Measurements from ENCODE around the gene LIMS2. TPM values are rescaled to one million over a fixed set of nuclear protein-coding genes. Genes with fewer than 3 reads are reported as not detected.

LIMS2 gene
- total RNA-seq, 1 donor from 2014 or later: 112 TPM

DNA sequence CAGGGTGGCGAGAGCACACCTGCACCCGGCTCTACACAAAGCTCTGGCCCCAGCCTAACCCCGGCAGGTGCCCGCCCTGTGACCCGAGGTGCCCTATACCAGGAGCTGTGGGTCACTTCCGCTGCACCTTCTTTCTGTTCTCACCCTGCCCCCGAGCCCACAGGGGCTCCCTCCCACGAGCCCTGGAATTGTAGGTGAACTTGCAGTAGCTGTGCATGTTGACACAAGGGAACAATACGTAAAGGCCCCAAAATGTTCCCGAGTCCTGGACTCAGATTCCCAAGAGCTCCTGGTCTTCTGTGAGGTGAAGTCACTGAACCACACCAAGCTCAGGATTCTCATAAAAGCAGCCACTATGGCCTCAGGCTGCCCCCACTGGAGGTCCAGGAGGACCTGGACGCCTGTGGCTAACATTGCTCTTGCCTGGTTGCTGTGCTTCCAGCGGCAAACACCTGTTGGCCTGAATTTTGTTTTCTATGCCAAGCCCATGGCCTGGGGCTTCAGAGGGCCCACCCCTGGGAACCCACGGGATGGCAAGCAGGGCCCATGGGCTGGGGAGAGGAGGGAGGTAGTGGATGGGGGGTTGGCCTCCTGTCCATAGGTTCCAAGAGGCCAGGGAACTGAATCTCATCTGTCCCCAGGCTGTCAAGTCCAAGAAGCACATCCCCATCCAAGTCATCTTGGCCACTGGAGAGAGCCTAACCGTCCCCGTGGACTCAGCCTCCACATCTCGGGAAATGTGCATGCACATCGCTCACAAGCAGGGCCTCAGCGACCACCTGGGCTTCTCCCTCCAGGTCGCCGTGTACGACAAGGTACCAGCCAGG lies 52.6 kb downstream of the LIMS2 start:
- DNase-seq (ENCODE audit: low spot score): peak; percentile 34

DNA sequence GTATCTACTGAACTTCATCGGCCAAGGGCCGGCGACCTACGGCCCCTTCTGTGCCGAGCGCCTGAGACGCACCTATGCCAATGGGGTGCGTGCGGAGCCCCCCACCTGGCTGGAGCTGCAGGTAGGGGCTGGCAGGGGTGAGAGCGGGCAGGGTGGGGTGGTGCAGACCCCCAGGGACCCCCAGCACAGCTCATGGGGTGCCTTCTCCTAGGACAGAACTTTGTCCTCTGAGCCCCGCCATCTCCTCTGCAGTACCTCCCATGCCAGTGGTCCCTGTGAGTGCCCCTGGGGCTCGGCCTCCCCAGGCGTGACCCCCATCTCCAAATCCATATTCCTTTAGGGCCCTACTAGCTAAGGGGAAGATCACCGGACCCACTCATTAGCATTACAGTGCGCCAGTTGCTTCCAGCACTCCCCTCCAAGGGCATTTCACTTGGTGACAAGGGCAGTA lies 53.3 kb downstream of the LIMS2 start:
- peak; percentile 32 for DNase-seq (ENCODE audit: low spot score)

DNA sequence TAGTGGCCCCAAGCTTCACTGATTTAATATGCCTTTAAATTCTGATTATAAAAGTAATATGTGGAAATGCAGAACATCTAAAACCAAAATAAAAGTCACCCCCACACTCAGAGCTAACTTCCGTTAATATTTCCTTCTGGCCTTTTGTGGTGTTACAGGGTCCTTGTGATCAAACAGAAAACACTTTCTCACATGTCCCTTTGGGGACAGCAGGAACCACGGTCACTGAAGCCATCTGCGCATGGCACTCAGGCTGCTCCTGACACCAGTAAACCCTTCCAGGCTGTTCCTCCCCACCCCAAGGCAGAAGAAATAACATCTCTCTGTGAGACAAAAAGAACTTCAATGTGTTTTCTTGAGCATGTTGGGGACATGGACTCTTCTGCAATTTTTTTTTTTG lies 54.5 kb downstream of the LIMS2 start:
- DNase-seq (ENCODE audit: low spot score): peak; percentile 3

DNA sequence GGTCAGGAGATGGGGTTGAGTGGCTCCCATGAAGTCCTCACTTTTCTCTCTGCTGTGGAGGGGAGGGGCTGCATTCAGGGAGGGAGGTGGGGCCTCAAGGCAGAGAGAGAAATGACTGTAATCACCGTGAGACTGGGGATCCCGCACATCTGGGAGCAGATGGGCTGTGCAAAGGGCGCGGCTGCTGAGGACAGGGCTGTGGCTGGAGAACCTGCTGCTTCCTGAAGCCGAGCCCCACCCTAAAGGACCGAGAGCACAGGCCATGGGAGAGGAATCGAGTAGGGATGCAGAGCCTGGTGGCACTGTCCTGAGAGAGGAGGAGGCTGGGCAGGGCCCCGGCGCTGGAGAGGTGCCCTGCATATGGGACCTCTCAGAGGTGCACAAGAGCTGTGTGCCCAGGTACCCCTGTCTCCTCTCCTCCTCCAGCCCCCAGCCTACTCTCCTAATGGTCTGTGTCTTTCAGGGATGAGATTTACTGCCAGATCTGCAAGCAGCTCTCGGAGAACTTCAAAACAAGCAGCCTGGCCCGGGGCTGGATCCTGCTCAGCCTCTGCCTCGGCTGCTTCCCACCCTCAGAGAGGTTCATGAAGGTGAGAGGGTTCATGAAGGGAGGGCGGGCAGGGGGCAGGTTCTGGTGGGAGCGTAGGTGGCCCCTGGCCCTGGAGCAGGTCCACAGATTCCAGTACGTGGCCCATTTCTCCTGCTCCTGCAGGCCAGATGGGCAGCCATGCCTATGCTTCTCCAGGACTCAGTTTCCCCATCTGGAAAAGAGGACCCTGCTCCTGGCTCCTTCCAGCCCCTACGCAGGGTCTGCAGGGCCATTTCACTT lies 55.2 kb downstream of the LIMS2 start:
- peak; percentile 38 for DNase-seq (ENCODE audit: low spot score)

DNA sequence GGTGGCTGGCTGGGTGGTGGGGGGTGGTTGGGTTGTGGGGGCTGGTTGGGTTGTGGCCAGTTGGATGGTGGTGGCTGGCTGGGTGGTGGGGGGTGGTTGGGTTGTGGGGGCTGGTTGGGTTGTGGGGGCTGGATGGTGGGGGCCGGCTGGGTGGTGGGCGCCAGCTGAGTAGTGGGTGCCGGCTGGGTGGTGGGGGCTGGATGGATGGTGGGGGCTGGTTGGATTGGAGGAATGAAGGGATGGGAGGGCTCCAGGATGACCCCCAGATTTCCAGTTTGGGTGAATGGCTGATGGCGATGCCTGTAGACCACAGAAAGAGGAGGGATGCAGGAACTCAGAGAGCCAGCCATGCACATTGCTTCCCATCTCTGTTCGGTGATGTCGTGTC lies 56.1 kb downstream of the LIMS2 start:
- DNase-seq (ENCODE audit: low spot score): peak; percentile 29

DNA sequence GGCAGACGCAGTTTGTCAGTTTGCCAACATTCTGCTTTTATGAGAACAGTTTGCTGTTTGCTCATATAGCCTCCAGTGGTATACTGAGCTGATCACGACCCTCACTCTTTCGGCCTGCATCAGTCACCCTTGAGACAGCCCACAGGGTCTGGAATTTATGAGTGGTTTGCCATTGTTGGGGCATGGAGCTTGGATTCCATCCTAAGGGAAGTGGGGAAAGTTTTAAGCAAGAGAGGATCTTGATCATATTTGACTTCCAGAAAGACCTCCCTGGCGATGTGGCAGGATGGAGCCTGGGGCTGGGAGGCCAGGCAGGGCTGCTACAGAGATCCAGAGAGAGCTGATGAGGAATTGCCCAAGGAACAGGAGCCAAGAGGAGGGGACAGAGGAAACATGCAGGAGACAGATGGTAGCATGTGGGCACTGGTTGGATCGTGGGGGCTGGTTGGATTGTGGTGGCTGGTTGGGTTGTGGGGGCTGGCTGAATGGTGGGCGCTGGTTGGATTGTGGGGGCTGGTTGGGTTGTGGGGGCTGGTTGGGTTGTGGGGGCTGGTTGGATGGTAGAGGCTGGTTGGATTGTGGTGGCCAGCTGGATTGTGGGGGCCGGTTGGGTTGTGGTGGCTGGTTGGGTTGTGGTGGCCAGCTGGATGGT lies 56.7 kb downstream of the LIMS2 start:
- DNase-seq (ENCODE audit: low spot score): peak; percentile 19

DNA sequence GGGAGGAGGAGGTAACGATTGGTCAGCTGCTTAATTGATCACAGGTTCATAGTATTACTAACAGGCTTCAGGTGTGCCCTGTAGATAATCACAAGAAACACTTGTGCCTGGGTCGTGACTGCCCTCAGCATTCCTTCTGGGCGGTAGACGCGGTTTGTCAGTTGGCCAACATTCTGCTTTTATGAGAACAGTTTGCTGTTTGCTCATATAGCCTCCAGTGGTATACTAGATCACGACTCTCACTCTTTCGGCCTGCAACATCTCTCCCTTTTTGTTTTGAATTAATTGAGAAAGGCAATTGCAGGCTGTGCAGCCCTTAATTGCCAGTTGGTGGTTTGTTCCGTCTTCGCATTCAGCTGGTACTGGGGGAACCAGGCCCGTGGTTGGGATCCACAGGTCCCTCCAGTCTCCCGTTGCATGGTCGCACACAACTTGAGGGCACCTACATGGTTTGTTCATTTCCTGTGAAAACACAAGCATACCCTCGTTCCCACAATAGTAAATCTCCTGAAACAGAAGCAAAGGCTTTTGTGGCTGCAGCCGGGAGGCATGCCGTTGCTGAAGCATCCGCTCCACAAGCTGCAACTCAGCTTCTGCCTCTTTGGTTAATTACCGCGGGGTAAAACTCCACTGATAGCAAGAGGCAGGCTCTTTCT lies 59.7 kb downstream of the LIMS2 start:
- peak; percentile 8 for DNase-seq (ENCODE audit: low spot score)

DNA sequence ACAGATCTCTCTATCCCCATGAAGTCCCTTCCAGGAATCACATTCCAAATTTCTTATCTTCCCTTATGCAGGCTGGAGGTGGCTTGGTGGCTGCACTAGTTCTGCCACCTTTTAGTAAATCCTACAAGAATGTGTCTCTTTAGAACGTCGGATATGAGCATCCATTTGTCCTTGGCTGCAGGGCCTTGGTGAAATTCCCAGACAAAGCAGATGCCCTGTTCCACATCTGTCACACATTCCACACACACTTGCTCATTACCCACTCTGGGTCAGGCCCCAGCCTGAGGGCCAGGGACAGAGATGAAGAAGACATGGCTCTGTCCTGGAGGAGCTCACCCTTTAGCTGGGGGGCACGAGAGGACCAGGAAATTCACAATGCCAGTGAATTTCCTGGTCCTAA lies 60.6 kb downstream of the LIMS2 start:
- peak; percentile 23 for DNase-seq (ENCODE audit: low spot score)

DNA sequence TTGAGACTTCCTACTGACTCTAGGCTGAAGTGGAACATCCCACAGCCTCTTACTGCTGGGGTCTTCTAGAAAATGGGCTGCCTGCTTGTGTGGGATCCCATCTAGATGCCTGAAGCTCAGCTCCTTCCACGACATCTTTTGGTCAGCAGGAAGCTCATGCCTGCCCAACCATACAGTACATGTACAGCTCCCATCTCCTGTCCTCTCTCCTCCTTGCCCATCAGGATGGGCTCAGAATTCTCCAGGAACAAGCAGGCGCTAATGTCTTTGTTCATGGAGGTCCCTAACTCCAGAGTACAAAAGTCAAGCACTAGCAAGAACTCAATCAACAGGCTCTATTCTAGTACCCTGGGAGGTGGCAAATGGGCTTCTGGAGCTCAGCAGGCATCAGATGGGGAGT lies 61.1 kb downstream of the LIMS2 start:
- DNase-seq (ENCODE audit: low spot score): no peak

DNA sequence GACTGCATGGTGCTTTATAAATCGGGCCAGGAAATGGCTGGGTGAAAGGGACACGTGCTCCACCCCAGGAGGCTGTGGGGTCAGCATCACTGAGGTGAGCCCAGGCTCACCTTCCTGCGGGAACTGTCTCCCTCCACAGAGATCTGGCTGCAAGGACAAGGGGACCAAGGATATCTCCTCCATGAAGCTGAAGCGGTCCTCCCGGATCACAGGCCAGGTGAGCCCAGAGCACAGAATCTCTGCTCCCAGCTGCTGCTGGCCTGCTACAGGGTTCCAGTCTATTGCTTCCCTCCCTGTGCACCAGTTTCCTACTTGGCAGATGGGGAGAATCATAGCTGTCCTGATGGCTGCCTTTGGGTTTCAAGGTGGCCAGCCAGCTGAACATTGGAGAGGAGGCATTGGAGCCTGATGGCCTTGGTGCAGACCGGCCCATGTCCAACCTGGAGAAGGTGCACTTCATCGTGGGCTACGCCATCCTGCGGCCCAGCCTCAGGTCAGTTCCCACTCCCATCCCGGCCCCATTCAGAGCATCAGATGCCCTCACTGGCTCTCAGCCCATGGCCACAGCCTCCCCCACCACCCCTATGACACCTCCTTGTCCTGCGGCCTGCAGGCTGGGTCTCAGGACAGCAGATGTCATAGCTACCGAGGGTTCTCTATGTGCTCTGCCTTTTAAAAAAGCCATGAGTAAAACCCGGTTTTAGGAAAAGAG lies 63.1 kb downstream of the LIMS2 start:
- DNase-seq (ENCODE audit: low spot score): peak; percentile 31

DNA sequence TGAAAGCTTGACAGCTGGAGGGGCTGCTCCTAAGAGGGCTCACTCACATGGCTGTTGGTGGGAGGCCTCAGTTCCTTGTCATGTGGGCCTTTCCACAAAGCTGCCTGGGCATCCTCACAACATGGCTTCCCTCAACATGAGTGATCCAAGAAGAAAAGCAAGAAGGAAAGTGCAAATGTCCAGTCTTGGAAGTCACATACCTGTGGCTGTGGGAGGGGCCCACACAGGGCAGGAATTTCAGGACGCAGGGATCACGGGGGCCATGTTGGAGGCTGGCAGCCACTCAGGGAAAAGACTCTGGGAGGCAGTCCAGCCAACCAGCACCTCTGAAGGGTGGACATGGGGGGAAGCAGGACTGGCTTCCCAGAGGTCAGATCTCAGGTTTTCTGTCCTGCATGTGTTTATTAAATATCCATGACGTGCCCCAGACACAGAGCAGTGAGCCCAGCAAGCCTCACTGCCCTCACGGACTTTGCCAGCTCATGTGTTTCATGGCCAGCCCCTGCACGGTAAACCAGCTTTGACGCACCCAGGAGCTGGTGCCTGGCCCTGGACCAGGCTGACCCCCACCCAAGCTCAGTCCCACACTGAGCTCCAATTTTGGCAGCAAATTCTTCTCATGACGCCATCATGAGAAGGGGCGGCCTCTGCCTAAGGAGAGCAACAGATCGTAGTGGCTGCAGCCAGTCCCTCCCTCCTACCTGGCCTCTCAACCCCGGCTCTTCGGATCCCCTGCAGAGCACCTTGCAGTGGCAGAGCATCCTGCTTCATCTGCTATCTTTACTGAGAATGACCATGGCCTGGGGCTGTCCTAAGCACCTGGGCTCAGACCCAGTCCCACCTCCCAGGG lies 64.0 kb downstream of the LIMS2 start:
- peak; percentile 31 for DNase-seq (ENCODE audit: low spot score)

DNA sequence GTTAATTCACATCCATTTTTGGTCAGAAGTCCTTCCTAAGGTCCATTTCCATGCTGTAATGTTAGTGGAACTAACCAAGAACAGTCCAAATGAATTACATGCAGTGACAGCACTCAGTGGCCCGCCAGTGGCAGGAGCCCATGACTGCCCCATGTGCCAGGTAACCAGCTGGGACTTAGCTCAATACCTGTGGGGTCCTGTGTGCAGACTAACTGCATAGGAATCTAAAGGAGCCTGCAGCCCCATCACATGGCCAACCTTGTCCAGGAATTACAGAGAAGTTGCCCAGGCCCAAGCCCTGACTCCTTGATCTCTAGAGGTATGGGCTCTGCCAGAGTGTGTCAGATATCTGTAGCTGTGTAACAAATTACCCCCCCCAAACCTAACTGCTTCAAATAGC lies 64.8 kb downstream of the LIMS2 start:
- DNase-seq (ENCODE audit: low spot score): peak; percentile 29

DNA sequence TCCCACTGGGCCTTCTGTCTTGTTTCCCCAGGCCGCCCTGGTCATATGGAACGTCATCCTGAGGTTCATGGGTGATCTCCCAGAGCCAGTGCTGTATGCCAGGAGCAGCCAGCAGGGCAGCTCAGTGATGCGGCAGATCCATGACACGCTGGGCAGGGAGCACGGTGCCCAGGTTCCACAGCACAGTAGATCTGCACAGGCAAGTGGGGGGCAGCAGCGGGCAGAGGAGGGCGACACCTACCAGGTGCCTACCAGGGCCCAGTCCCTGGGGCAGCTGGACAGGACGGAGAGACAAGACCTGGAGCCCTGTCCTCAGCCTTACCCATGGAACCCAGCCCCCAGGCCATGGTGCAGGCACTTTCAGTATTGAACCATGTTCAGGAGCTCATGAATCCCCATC lies 65.5 kb downstream of the LIMS2 start:
- peak; percentile 30 for DNase-seq (ENCODE audit: low spot score)

DNA sequence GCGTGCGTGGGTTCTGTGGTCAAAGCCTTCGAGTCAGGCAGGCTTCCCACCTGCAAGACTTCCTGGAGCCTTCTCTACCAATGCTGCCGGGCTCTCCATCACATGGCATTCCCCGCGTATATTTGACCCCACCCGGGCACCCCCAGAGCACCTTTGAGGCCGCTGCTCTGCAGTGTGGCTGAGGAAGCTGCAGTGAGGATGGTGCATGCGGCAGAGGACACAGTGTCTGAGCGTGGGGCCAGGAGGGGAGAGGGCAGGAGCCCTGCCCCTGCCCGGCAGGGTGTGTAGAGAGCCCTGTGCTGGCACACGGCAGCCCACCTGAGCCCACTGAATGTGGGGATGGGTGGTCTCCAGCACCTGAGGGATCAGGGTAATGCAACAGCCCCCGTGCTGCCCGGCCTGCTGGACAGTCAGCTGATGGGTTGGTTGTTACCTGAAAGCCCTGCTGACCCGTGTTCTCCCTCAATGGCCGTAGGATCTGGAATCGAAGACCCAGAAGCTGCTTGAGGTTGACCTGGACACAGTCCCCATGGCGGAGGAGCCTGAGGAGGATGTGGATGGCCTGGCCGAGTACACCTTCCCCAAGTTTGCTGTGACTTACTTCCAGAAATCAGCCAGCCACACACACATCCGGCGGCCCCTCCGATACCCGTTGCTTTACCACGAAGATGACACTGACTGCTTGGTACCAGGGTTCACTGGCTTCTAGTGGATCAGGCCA lies 66.1 kb downstream of the LIMS2 start:
- DNase-seq (ENCODE audit: low spot score): peak; percentile 34

DNA sequence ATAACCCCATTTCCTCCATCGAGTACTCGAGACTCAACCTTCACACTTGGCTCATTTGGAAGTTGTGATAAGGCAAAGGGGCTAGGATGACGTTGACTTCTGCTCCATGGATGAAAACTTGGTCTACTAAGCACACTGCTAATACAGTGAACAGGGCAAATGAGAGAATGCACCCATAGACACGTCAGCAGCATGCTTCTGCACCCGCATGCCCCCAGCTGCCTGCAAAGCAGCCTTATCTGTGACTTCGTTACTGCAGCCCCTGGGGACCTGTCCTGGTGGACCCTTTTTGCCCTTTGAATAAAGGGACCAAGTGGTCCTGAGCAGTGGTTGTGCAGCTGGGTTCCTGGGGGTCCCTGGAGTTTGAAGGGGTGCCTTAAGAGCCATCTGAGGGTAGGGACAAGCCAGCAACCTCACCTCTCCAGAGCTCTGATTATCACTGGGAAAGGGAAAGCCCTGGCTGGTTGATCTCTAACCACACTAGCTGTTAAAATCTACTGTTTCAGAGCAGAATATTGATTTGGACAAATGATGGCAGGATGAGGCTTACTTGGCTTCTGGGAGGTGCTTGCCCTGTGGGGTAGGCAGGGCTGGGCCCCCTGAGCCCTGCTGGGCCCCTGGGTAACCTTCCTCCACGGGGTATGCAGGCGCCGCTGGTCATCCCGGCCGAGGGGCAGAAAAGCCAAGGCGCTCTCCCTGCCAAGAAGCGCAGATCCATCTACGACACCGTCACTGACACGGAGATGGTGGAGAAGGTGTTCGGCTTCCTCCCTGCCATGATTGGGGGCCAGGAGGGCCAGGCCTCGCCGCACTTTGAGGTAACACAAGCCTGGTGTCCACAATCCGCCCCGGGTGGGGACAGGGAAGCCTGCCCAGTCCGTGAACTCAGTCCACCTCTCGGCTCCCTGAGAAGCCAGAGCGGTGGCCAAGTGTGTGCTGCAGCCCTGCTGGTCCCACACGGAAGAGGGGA lies 67.0 kb downstream of the LIMS2 start:
- DNase-seq (ENCODE audit: low spot score): peak; percentile 29

DNA sequence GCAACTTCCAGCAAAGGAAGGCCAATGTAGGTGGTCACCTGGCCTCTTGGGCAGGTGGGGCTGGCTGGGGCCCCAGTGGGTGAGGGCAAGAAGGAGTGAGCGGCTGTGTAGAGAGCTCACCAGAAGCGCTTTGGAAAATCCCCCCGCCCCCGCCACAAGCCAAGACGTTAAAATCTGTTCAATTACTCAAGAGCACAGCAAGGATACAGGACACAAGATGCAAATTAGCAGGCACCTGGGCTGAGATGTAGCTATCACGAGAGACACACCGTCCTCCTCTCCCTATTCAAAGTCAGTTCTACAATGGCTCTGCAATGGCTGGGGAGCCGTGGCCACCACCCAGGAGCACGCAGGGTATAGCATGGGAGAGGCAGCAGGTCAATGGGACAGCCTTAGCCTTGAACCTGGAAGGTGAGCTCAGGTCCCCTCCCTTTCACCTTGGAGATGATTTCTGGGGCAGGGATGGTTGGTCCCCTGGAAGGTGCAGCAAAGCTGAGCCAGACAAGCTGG lies 67.9 kb downstream of the LIMS2 start:
- DNase-seq (ENCODE audit: low spot score): peak; percentile 23

DNA sequence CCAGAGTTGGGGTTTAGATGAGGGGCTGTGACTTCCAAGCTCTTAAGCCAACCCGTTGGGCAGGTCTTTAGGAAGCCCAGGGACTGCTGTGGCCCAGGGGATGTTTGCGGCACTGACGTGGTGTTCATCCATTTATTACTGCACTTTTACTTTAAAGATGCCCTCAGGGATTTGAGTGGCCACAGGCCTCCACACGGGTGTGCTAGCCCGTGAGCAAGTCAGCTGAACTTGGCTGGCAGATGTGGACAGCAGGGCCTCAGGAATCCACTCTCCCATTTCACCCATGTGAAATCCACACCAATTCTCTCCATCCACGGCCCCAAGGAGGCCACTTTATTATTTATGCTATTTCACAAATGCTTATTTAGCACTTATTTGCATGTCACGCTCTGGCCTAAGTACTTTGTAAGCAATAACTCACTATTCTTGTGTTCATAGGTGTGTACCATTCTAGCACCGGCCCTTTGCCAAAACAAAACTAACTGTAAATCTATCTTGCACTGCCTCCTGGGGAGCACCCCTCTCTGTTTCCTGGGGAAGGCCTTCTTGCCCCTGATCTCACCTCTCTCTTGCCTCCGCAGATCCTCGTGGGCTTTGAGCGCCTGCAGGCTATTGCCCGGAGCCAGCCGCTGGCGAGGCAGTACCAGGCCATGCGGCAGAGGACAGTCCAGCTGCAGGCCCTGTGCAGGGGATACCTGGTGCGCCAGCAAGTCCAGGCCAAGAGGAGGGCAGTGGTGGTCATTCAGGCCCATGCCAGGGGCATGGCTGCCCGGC lies 68.5 kb downstream of the LIMS2 start:
- DNase-seq (ENCODE audit: low spot score): peak; percentile 32
